ENCODE data around the gene GOLGA7B. TPM values are rescaled to one million over a fixed set of nuclear protein-coding genes. Genes with fewer than 3 reads are reported as not detected.

GOLGA7B gene
- total and polyA plus RNA-seq, 2 of the 4 experiments (the other 2 are of a cell fraction): not detected

DNA sequence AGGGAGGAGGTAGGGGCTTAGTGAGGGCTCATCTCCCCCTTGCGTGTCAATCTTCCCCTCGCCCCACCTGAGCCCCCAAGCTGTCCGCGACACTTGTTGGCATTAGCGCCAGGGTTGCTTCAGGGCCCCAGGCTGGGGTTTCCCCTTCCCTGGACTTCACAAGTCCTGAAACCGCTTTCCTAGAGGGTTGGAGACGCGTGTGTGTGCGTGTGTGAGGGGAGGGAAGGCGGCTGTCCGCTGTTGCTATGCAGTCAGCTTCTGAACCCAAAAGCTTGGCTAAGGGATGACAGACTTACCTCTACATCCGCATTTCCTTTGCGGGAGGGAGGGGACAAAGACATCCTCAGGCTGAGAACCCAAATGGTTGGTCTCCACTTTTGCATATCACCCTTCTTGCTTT lies 803 bp downstream of the GOLGA7B start:
- H3K4me2 ChIP-seq (ENCODE audit: low read depth, low read length): no peak overlapping the region
- no peak overlapping the region for H4K8ac ChIP-seq (ENCODE audit: low read depth in 2 of 2, low read length in 2 of 2)
- intact Hi-C loops (cut with micrococcal nuclease) (no loop called here), in situ Hi-C loops (cut with MboI; ENCODE audit: low sequenced_read_pairs) (no loop called here), dilution Hi-C loops (cut with HindIII; ENCODE audit: low sequenced_read_pairs, unreplicated experiment) (no loop called here)
- H2BK20ac ChIP-seq (ENCODE audit: low read depth, low read length): no peak overlapping the region
- H3K23ac ChIP-seq (ENCODE audit: low read depth, low read length): no peak overlapping the region
- no TSS peak for BruUV-seq (replicated peaks)
- DNase-seq: no peak
- TF ChIP-seq, protein P1, sequence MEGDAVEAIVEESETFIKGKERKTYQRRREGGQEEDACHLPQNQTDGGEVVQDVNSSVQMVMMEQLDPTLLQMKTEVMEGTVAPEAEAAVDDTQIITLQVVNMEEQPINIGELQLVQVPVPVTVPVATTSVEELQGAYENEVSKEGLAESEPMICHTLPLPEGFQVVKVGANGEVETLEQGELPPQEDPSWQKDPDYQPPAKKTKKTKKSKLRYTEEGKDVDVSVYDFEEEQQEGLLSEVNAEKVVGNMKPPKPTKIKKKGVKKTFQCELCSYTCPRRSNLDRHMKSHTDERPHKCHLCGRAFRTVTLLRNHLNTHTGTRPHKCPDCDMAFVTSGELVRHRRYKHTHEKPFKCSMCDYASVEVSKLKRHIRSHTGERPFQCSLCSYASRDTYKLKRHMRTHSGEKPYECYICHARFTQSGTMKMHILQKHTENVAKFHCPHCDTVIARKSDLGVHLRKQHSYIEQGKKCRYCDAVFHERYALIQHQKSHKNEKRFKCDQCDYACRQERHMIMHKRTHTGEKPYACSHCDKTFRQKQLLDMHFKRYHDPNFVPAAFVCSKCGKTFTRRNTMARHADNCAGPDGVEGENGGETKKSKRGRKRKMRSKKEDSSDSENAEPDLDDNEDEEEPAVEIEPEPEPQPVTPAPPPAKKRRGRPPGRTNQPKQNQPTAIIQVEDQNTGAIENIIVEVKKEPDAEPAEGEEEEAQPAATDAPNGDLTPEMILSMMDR (conservative IDR thresholded peaks at IDR 0.05; ENCODE audit: low read depth, low read length): no peak
- TF ChIP-seq FOS (IDR thresholded peaks at IDR 0.05; ENCODE audit: low read depth, low read length) (no peak), NFE2L2 (IDR thresholded peaks at IDR 0.05; ENCODE audit: low read depth, low read length) (no peak)
- TF ChIP-seq, protein P2, sequence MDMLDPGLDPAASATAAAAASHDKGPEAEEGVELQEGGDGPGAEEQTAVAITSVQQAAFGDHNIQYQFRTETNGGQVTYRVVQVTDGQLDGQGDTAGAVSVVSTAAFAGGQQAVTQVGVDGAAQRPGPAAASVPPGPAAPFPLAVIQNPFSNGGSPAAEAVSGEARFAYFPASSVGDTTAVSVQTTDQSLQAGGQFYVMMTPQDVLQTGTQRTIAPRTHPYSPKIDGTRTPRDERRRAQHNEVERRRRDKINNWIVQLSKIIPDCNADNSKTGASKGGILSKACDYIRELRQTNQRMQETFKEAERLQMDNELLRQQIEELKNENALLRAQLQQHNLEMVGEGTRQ (IDR thresholded peaks at IDR 0.05; ENCODE audit: low read depth, low read length): no peak
- H3K9me1 ChIP-seq (ENCODE audit: insufficient read depth, low read length): no peaks in the 10 kb centered on the region
- no peak overlapping the region for H2BK5ac ChIP-seq (ENCODE audit: low read depth, low read length, poor library complexity, severe bottlenecking)
- H4K5ac ChIP-seq (ENCODE audit: low read depth, low read length): no peak overlapping the region
- no peak overlapping the region for H3K56ac ChIP-seq (ENCODE audit: extremely low read depth, insufficient read depth, low read length)
- no peak for ATAC-seq (ENCODE audit: low read depth)
- ChIA-PET POLR2A (ENCODE audit: unreplicated experiment) (no interaction called here), CTCF (no interaction called here)
- H3K18ac ChIP-seq (ENCODE audit: low read depth, low read length): no peak overlapping the region
- no peaks in the 10 kb centered on the region for H3K79me1 ChIP-seq (ENCODE audit: low read depth in 1 of 2, low read length in 2 of 2)
- peaks cover 35% of the 10 kb centered on the region for H3K27me3 ChIP-seq (ENCODE audit: control insufficient read depth, insufficient read depth, low read length)
- H2BK120ac ChIP-seq (ENCODE audit: low read depth, low read length): no peak overlapping the region
- WGBS, 2 experiments (ENCODE audit: extremely low coverage in 2 of 2, insufficient read length in 1 of 2): 50% methylated on average over 2 of the region's 13 CpGs; no CpG with 5 or more reads in 1 of the 2 experiments
- no peak overlapping the region for H4K91ac ChIP-seq (ENCODE audit: insufficient read depth, low read depth, low read length)
- H2AFZ ChIP-seq (replicated peaks; ENCODE audit: low read length, poor library complexity): no peak overlapping the region
- H2BK15ac ChIP-seq (ENCODE audit: low read depth, low read length): no peak overlapping the region
- H2AK5ac ChIP-seq (ENCODE audit: low read depth, low read length): no peak overlapping the region
- H3K14ac ChIP-seq (replicated peaks; ENCODE audit: low read depth, low read length): no peak overlapping the region
- H3K27ac ChIP-seq (ENCODE audit: insufficient read depth, low read length): no peak overlapping the region
- H3K36me3 ChIP-seq (ENCODE audit: control insufficient read depth, insufficient read depth, low read length): no peaks in the 10 kb centered on the region
- H3K4me3 ChIP-seq (ENCODE audit: insufficient read depth, low read depth, low read length): no peak overlapping the region
- H3K9me3 ChIP-seq (ENCODE audit: control insufficient read depth, insufficient read depth, low read length): no peaks in the 10 kb centered on the region
- H3K9ac ChIP-seq (ENCODE audit: low read depth, low read length): no peak overlapping the region
- no peaks in the 10 kb centered on the region for H3K4me1 ChIP-seq (ENCODE audit: control insufficient read depth, insufficient read depth, low read length)
- H2AK9ac ChIP-seq (replicated peaks; ENCODE audit: low read depth, low read length, poor library complexity): no peak overlapping the region
- H4K20me1 ChIP-seq (ENCODE audit: insufficient read depth, low read length): no peaks in the 10 kb centered on the region; the same call in 1 of the 2 replicates
- H3K4ac ChIP-seq (ENCODE audit: low read depth, low read length): no peak overlapping the region
